WTC11 (cell line): Measurements from ENCODE around the gene PIP4K2A.

ENCODE experiments used
- CTCF ChIP-seq: fragments of 200-600 bp; IDR thresholded peaks from 2 replicates; pipeline ENCODE4 v1.8.0; 2022; ENCODE audit warnings: antibody characterized with exemption
- ESRRA ChIP-seq: sonication (generic); formaldehyde crosslinking; IDR thresholded peaks from 2 replicates; pipeline ENCODE4 v1.8.1; 2022; ENCODE audit warnings: mild to moderate bottlenecking, missing genetic modification reagents, borderline replicate concordance

GRCh38 chr10:22536620-22537019 lies 177.8 kb downstream of the PIP4K2A start:
- TF ChIP-seq CTCF (no peak), ESRRA (CRISPR knock-in tag) (no peak)
